HepG2 (cell line): ENCODE measurements around the gene PXMP4. TPM values are rescaled to one million over a fixed set of nuclear protein-coding genes. Genes with fewer than 3 reads are reported as not detected.

Source experiments
- ARHGAP35 ChIP-seq: sonication (generic); formaldehyde crosslinking; IDR thresholded peaks from 2 replicates; pipeline ENCODE4 v1.9.0; 2022; ENCODE audit warnings: mild to moderate bottlenecking, inconsistent platforms, moderate library complexity, missing genetic modification reagents, borderline replicate concordance
- CSRNP1 ChIP-seq: sonication (generic); formaldehyde crosslinking; IDR thresholded peaks from 2 replicates; pipeline ENCODE4 v1.8.1; 2023; ENCODE audit warnings: mild to moderate bottlenecking, missing genetic modification reagents
- EP300 ChIP-seq, 3 experiments: sonication (generic) in 1 of 3; formaldehyde crosslinking in 1 of 3; IDR thresholded peaks; 2 replicates each; pipeline versions ENCODE4 v1.5.1 to v1.6.1; 2011 to 2020; ENCODE audit warnings: low read depth in 2 of 3, low read length in 2 of 3, borderline replicate concordance in 1 of 3, improper control_type of control experiment in 1 of 3, mild to moderate bottlenecking in 1 of 3, missing genetic modification reagents in 1 of 3, moderate library complexity in 1 of 3
- EZH2 ChIP-seq: conservative IDR thresholded peaks from 2 replicates; pipeline ENCODE4 v1.6.1; 2012; ENCODE audit warnings: mild to moderate bottlenecking, low read depth, low read length, moderate library complexity
- FOXP4 ChIP-seq: sonication (generic); formaldehyde crosslinking; IDR thresholded peaks from 2 replicates; pipeline ENCODE4 v1.4.0; 2020; ENCODE audit warnings: missing genetic modification reagents
- HNRNPK ChIP-seq: fragments of 200-400 bp; formaldehyde crosslinking; IDR thresholded peaks from 2 replicates; pipeline ENCODE4 v1.6.1; 2018; ENCODE audit warnings: low read length, low read depth, moderate library complexity, mild to moderate bottlenecking; ENCODE audit not compliant: poor library complexity, severe bottlenecking
- IRX3 ChIP-seq: sonication (generic); formaldehyde crosslinking; IDR thresholded peaks from 2 replicates; pipeline ENCODE4 v1.8.1; 2023; ENCODE audit warnings: mild to moderate bottlenecking, low read depth, missing genetic modification reagents, borderline replicate concordance
- POLR2A ChIP-seq, 2 experiments: IDR thresholded peaks; 2 replicates each; pipeline ENCODE4 v1.6.1; 2011; ENCODE audit warnings: low read depth in 2 of 2, low read length in 2 of 2, mild to moderate bottlenecking in 1 of 2, moderate library complexity in 1 of 2; ENCODE audit not compliant: insufficient read depth in 1 of 2
- TOPORS ChIP-seq: sonication (generic); formaldehyde crosslinking; IDR thresholded peaks from 2 replicates; pipeline ENCODE4 v1.8.0; 2023; ENCODE audit warnings: mild to moderate bottlenecking, missing genetic modification reagents
- U2AF1 ChIP-seq: fragments of 200-400 bp; formaldehyde crosslinking; optimal IDR thresholded peaks from 2 replicates; pipeline ENCODE3; 2017; ENCODE audit warnings: mild to moderate bottlenecking, low read depth, low read length
- ZNF883 ChIP-seq: sonication (generic); formaldehyde crosslinking; IDR thresholded peaks from 2 replicates; pipeline ENCODE4 v1.5.1; 2020; ENCODE audit warnings: mild to moderate bottlenecking, missing genetic modification reagents; ENCODE audit errors: not compliant biosample characterization
- polyA plus RNA-seq, 8 experiments: library from polyadenylated mRNA; depleted of rRNA in 3 of 8; stranded (reverse) in 7 of 8; unstranded in 1 of 8; fragments of >200 nt; fragmentation: Illumina TruSeq in 4 of 8; extraction: Trizol in 4 of 8; gene quantifications; 2 replicates each; pipeline versions ENCODE4 v1.2.1 to v1.2.3, GENCODE V29; 2011 to 2016; ENCODE audit warnings: low read depth in 4 of 8, missing spikeins in 1 of 8, mixed read lengths in 1 of 8; ENCODE audit not compliant: insufficient read depth in 1 of 8
- total RNA-seq, 5 experiments: library from RNA; depleted of rRNA; stranded (reverse); fragments of >200 nt; fragmentation: Illumina TruSeq; extraction: Trizol; gene quantifications; 2 replicates each; pipeline ENCODE4 v1.2.3, GENCODE V29; 2016; ENCODE audit warnings: low read depth in 1 of 5

The PXMP4 gene
- total and polyA plus RNA-seq, 2 of the 13 experiments (the other 11 are each of a cell fraction or from before 2014, with no cell fraction given): not detected

DNA sequence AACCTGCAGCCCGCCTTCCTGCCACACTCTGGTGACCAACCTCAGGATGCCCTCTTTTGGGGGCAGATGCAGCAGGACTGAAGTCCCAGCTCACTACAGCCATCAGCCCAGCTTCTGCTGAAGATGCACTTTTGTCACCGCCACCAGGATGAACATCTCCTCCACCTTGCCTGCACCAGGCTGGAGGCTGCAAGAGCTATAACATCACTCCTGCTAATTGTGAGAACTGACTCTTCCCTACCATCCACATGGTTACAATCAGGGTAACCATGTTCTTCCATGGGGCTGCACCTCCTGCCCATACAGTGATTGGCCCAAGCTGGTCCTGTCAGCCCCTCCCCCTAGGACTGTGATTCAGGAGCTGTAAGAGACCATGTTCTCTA, 55.4 kb downstream of the PXMP4 start (continued):
- TF ChIP-seq ZNF883 (CRISPR knock-in tag) (no peak), POLR2A (IDR thresholded peaks at IDR 0.05; ENCODE audit: insufficient read depth in 1 of 2, low read depth in 2 of 2, low read length in 2 of 2) (peak in 1 of 2 experiments; percentile 50; a peak in 1 of 4 replicates), TOPORS (CRISPR knock-in tag) (no peak), IRX3 (CRISPR knock-in tag) (0 out of 2 replicates have a peak, but pooled peaks have one; percentile 35), HNRNPK (no peak), CSRNP1 (0 out of 2 replicates have a peak, but pooled peaks have one; percentile 53), EP300 (IDR thresholded peaks at IDR 0.05; ENCODE audit: low read depth in 2 of 2, low read length in 2 of 2) (no peak), EP300 (CRISPR knock-in tag; IDR thresholded peaks at IDR 0.05; ENCODE audit: borderline replicate concordance) (no peak; the same call in 1 of the 2 replicates), U2AF1 (no peak), FOXP4 (CRISPR knock-in tag) (no peak), ARHGAP35 (no peak), EZH2 (no peak)
